CD14-positive monocyte (primary cell): ENCODE measurements around the gene RHOA. TPM values are rescaled to one million over a fixed set of nuclear protein-coding genes. Genes with fewer than 3 reads are reported as not detected.

ENCODE experiments used
- DNase-seq, 3 donors: peaks; one replicate each; pipeline ENCODE4 v3.0.0-alpha.2; 2011 to 2022
- H2AFZ ChIP-seq: 2 replicates; pipeline ENCODE4 v1.6.0; 2012; ENCODE audit warnings: mild to moderate bottlenecking, low read depth, low read length, inconsistent platforms; ENCODE audit not compliant: insufficient read depth, poor library complexity, severe bottlenecking
- H3K27ac ChIP-seq, 2 donors: 1 replicate in 1 of 2; 2 replicates in 1 of 2; pipeline ENCODE4 v1.5.1; 2012 to 2013; ENCODE audit warnings: low read length in 2 of 2, control low read depth in 1 of 2, inconsistent platforms in 1 of 2, low read depth in 1 of 2, mild to moderate bottlenecking in 1 of 2
- H3K27me3 ChIP-seq, 2 donors: one replicate each; pipeline versions ENCODE4 v1.6.0 to v1.6.1; 2011 to 2013; ENCODE audit warnings: low read length in 2 of 2; ENCODE audit not compliant: control insufficient read depth in 2 of 2, insufficient read depth in 2 of 2
- H3K36me3 ChIP-seq, 2 donors: replicated peaks in 1 of 2; 1 replicate in 1 of 2; 2 replicates in 1 of 2; pipeline versions ENCODE4 v1.5.1 to v1.6.1; 2012 to 2013; ENCODE audit warnings: low read length in 2 of 2, control low read depth in 1 of 2, inconsistent platforms in 1 of 2, mild to moderate bottlenecking in 1 of 2; ENCODE audit not compliant: insufficient read depth in 2 of 2, control insufficient read depth in 1 of 2
- H3K4me1 ChIP-seq, 2 donors: 1 replicate in 1 of 2; 2 replicates in 1 of 2; pipeline versions ENCODE4 v1.5.1 to v1.6.1; 2012 to 2013; ENCODE audit warnings: low read length in 2 of 2, control low read depth in 1 of 2, inconsistent platforms in 1 of 2, mild to moderate bottlenecking in 1 of 2, moderate library complexity in 1 of 2; ENCODE audit not compliant: insufficient read depth in 2 of 2, control insufficient read depth in 1 of 2
- H3K4me2 ChIP-seq: replicated peaks from 2 replicates; pipeline ENCODE3; 2012; ENCODE audit warnings: low read length, moderate library complexity, mild to moderate bottlenecking; ENCODE audit not compliant: poor library complexity, severe bottlenecking; ENCODE audit errors: extremely low read depth
- H3K4me3 ChIP-seq, 3 experiments: fragments of 200-600 bp in 1 of 3; sonication (generic) in 1 of 3; replicated peaks in 1 of 3; 1 replicate in 2 of 3; 2 replicates in 1 of 3; pipeline ENCODE4 v1.5.1; 2011 to 2013; ENCODE audit warnings: low read length in 3 of 3, mild to moderate bottlenecking in 3 of 3, control low read depth in 2 of 3, low read depth in 2 of 3, inconsistent platforms in 1 of 3, moderate library complexity in 1 of 3
- H3K79me2 ChIP-seq: 2 replicates; pipeline ENCODE4 v1.6.0; 2012; ENCODE audit warnings: mild to moderate bottlenecking, control low read depth, inconsistent platforms, low read length, moderate library complexity; ENCODE audit not compliant: insufficient read depth
- H3K9ac ChIP-seq: 2 replicates; pipeline ENCODE4 v1.6.0; 2017; ENCODE audit warnings: low read length, mild to moderate bottlenecking; ENCODE audit not compliant: insufficient read depth, poor library complexity, severe bottlenecking
- H3K9me3 ChIP-seq, 2 donors: replicated peaks in 1 of 2; 1 replicate in 1 of 2; 2 replicates in 1 of 2; pipeline versions ENCODE4 v1.5.1 to v1.6.1; 2012 to 2013; ENCODE audit warnings: low read length in 2 of 2, control low read depth in 1 of 2; ENCODE audit not compliant: control insufficient read depth in 1 of 2, insufficient read depth in 1 of 2
- H4K20me1 ChIP-seq: 2 replicates; pipeline ENCODE4 v1.6.0; 2012; ENCODE audit warnings: mild to moderate bottlenecking, low read length, control low read depth, moderate library complexity; ENCODE audit not compliant: insufficient read depth
- H3K27ac Mint-ChIP-seq, 7 donors: one replicate each; pipeline ENCODE4 v1.8.0; 2020; ENCODE audit warnings: mild to moderate bottlenecking in 7 of 7, mixed read lengths in 7 of 7, moderate library complexity in 6 of 7, inconsistent platforms in 2 of 7
- H3K27me3 Mint-ChIP-seq, 3 donors: one replicate each; pipeline ENCODE4 v1.8.0; 2021 to 2022; ENCODE audit warnings: low read depth in 3 of 3, mild to moderate bottlenecking in 3 of 3, mixed read lengths in 3 of 3, moderate library complexity in 3 of 3, inconsistent platforms in 1 of 3
- H3K36me3 Mint-ChIP-seq, 2 donors: one replicate each; pipeline ENCODE4 v1.8.0; 2020; ENCODE audit warnings: mixed read lengths in 2 of 2, inconsistent platforms in 1 of 2, mild to moderate bottlenecking in 1 of 2
- H3K4me1 Mint-ChIP-seq: one replicate; pipeline ENCODE4 v1.8.0; 2020; ENCODE audit warnings: mild to moderate bottlenecking, mixed read lengths
- H3K4me3 Mint-ChIP-seq, 2 donors: one replicate each; pipeline ENCODE4 v1.8.0; 2020; ENCODE audit warnings: mild to moderate bottlenecking in 2 of 2, mixed read lengths in 2 of 2, moderate library complexity in 1 of 2
- H3K9me3 Mint-ChIP-seq, 7 donors: one replicate each; pipeline ENCODE4 v1.8.0; 2020 to 2022; ENCODE audit warnings: mixed read lengths in 7 of 7, mild to moderate bottlenecking in 6 of 7, moderate library complexity in 6 of 7, inconsistent platforms in 2 of 7
- CTCF ChIP-seq: fragments of 200-600 bp; IDR thresholded peaks from one replicate; pipeline ENCODE4 v1.8.0; 2022; ENCODE audit warnings: antibody characterized with exemption, mild to moderate bottlenecking
- WGBS: methylation state at CpG from one replicate; pipeline ENCODE4 v1.1.5; 2013; ENCODE audit warnings: missing lambda C conversion rate; ENCODE audit not compliant: insufficient coverage; 5-methylcytosine and 5-hydroxymethylcytosine counted together
- intact Hi-C, 2 donors: fragments of 100-400 bp; cut with micrococcal nuclease; formaldehyde crosslinking; loops; one replicate each; pipeline versions ENCODE4 v1.15.0 to v1.15.1; 2023
- polyA plus RNA-seq, 3 donors: library from polyadenylated mRNA; depleted of rRNA in 1 of 3; unstranded in 2 of 3; stranded (reverse) in 1 of 3; fragments of 300-500 nt in 2 of 3; fragments of >200 nt in 1 of 3; fragmentation: Illumina TruSeq in 2 of 3; gene quantifications; 1 replicate in 2 of 3; 2 replicates in 1 of 3; pipeline ENCODE4 v1.2.3, GENCODE V29; 2012 to 2021

Gene RHOA
- polyA plus RNA-seq, 3 donors: 624 to 1,306 (median 1,179) TPM

- Histone ChIP-seq H3K4me2 (peak overlapping the region; percentile 62), H3K79me2 (peaks cover 63% of the 10 kb centered on the region), H3K4me1 (peaks cover 81 to 92% of the 10 kb centered on the region in 2 donors), H3K4me3 (peak overlapping the region in 1 of 3 experiments; percentile 53), H2AFZ (no peak overlapping the region), H3K9ac (peak overlapping the region; percentile 70), H3K27ac (peak overlapping the region; percentile 94 to 97), H3K9me3 (no peaks in the 10 kb centered on the region), H3K27me3 (no peaks in the 10 kb centered on the region), H4K20me1 (peaks cover 25% of the 10 kb centered on the region), H3K36me3 (peaks cover 8 to 17% of the 10 kb centered on the region in 2 donors)
- peaks cover 2 to 5% (median 2%) of the 10 kb centered on the region in 3 donors for H3K27me3 Mint-ChIP-seq
- peak overlapping the region; percentile 99 to 100 (median 99) for H3K27ac Mint-ChIP-seq
- H3K4me1 Mint-ChIP-seq: peaks cover 77% of the 10 kb centered on the region
- H3K36me3 Mint-ChIP-seq: peaks cover 27 to 31% of the 10 kb centered on the region in 2 donors
- TF ChIP-seq CTCF: no peak
- H3K4me3 Mint-ChIP-seq: peak overlapping the region; percentile 14 to 85
- 49% methylated on average over 4 of the region's 5 CpGs for WGBS
- peak in 1 of 3 donors; percentile 26 for DNase-seq
- intact Hi-C loops: no loop called here
- peaks cover 0 to 5% (median 0%) of the 10 kb centered on the region in 7 donors for H3K9me3 Mint-ChIP-seq
Measured at GRCh38 chr3:49352890-49353421, 58.8 kb downstream of the RHOA start.

DNA sequence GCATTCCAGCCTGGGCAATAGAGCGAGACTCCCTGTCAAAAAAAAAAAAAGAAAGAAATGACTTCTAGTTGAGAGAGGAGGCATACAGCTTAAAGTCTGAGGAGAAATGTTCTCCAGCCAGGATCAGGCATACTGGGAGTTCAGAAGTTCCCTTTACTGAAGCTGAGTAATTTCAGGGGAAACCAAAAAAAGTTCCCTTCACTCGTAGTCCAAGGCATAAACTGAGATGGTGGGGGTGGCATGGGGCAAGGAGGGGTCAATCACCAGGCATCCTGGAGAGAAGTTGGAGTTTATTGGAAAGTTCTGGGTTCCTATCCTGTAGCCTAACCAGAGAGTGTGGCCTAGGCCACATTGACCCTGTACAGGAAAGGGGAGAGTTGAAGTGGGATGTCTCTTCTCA lies 59.5 kb downstream of the RHOA start:
- H4K20me1 ChIP-seq: peaks cover 19% of the 10 kb centered on the region
- Mint-ChIP-seq H3K4me3 (peak overlapping the region; percentile 73 to 85), H3K27ac (peak overlapping the region; percentile 99 to 100 (median 99)), H3K9me3 (peaks cover 0 to 4% (median 0%) of the 10 kb centered on the region in 7 donors), H3K4me1 (peaks cover 79% of the 10 kb centered on the region), H3K36me3 (peaks cover 22 to 26% of the 10 kb centered on the region in 2 donors), H3K27me3 (peaks cover 2 to 5% (median 2%) of the 10 kb centered on the region in 3 donors)
- DNase-seq: peak in 2 of 3 donors; percentile 73 to 79
- peak overlapping the region; percentile 62 for H3K4me2 ChIP-seq
- intact Hi-C loops: no loop called here
- no peaks in the 10 kb centered on the region for H3K9me3 ChIP-seq
- H2AFZ ChIP-seq: no peak overlapping the region
- WGBS: 0% methylated on average over 1 of the region's 2 CpGs
- TF ChIP-seq CTCF: no peak
- H3K4me1 ChIP-seq: peaks cover 88 to 98% of the 10 kb centered on the region in 2 donors
- H3K27me3 ChIP-seq: no peaks in the 10 kb centered on the region
- H3K79me2 ChIP-seq: peaks cover 57% of the 10 kb centered on the region
- H3K9ac ChIP-seq: peak overlapping the region; percentile 70
- peak overlapping the region in 1 of 3 experiments; percentile 53 for H3K4me3 ChIP-seq
- peaks cover 8 to 17% of the 10 kb centered on the region in 2 donors for H3K36me3 ChIP-seq
- peak overlapping the region; percentile 94 to 97 for H3K27ac ChIP-seq
